ENCODE data around the gene MALSU1.
A peak's percentile ranks its signal among the peaks of the same experiment; 100 is the strongest.

The MALSU1 gene

GRCh38 chr7:23336799-23337283 is 37.7 kb downstream of the MALSU1 start:
- DNase-seq = no peak

- DNase-seq = no peak
These were observed 38.2 kb downstream of the MALSU1 start for GRCh38 chr7:23337374-23337773.

GRCh38 chr7:23338439-23338838 is 39.3 kb downstream of the MALSU1 start:
- DNase-seq = no peak

- DNase-seq = no peak
These were observed 39.7 kb downstream of the MALSU1 start for GRCh38 chr7:23338863-23339262.

GRCh38 chr7:23341846-23342598 is 42.9 kb downstream of the MALSU1 start:
- DNase-seq = no peak

- DNase-seq = no peak
These were observed 44.0 kb downstream of the MALSU1 start for GRCh38 chr7:23343102-23343501.

- DNase-seq = no peak
These were observed 44.8 kb downstream of the MALSU1 start for GRCh38 chr7:23343806-23344475.

GRCh38 chr7:23345601-23346000 is 46.5 kb downstream of the MALSU1 start:
- no peak for DNase-seq

GRCh38 chr7:23346316-23346715 is 47.2 kb downstream of the MALSU1 start:
- no peak for DNase-seq

GRCh38 chr7:23347033-23347681 is 48.0 kb downstream of the MALSU1 start:
- DNase-seq = no peak

- no peak for DNase-seq
These were observed 48.6 kb downstream of the MALSU1 start for GRCh38 chr7:23347682-23348180.

GRCh38 chr7:23349484-23350157 is 50.5 kb downstream of the MALSU1 start:
- DNase-seq = no peak

GRCh38 chr7:23350466-23350865 is 51.3 kb downstream of the MALSU1 start:
- DNase-seq = no peak

GRCh38 chr7:23353172-23353571 is 54.0 kb downstream of the MALSU1 start:
- DNase-seq = peak; percentile 46

- no peak for DNase-seq
These were observed 57.0 kb downstream of the MALSU1 start for GRCh38 chr7:23356168-23356567.

GRCh38 chr7:23356726-23357125 is 57.6 kb downstream of the MALSU1 start:
- no peak for DNase-seq

GRCh38 chr7:23357190-23358093 is 58.3 kb downstream of the MALSU1 start:
- DNase-seq = peak; percentile 36

GRCh38 chr7:23358152-23358674 is 59.1 kb downstream of the MALSU1 start:
- DNase-seq = no peak
